Activated CD8-positive, alpha-beta T cell treated with anti-CD3 and anti-CD28 coated beads, Interleukin-2, amount 10 ng/mL, durations not matched to agents 7 days and 5 days (primary cell): ENCODE results near the gene PRIM1. TPM values are rescaled to one million over a fixed set of nuclear protein-coding genes. Genes with fewer than 3 reads are reported as not detected.

Experiments used
- ATAC-seq: fragments of 150-1000 bp; cut with Tn5 transposase; one replicate; pipeline ENCODE4 v1.10.0; 2021; ENCODE audit warnings: moderate library complexity
- CTCF ChIA-PET: fragments of 350-600 bp; sonication (Branson Sonifier 250); formaldehyde crosslinking; loops from one replicate; lab custom pipeline; 2021; ENCODE audit warnings: antibody characterized with exemption; lab: Charles Lee
- POLR2A ChIA-PET: fragments of 350-600 bp; sonication (Branson Sonifier 250); formaldehyde crosslinking; loops from one replicate; lab custom pipeline; 2021; ENCODE audit warnings: antibody characterized with exemption; lab: Charles Lee
- DNase-seq: peaks from one replicate; pipeline ENCODE4 v3.0.0-alpha.2; 2020
- H3K27ac Mint-ChIP-seq: one replicate; pipeline ENCODE4 v1.8.0; 2021; ENCODE audit warnings: mild to moderate bottlenecking, mixed read lengths
- H3K27me3 Mint-ChIP-seq: one replicate; pipeline ENCODE4 v1.8.0; 2021; ENCODE audit warnings: low read depth, mixed read lengths
- H3K36me3 Mint-ChIP-seq: one replicate; pipeline ENCODE4 v1.8.0; 2021; ENCODE audit warnings: low read depth, mixed read lengths
- H3K4me1 Mint-ChIP-seq: one replicate; pipeline ENCODE4 v1.8.0; 2021; ENCODE audit warnings: low read depth, mixed read lengths
- H3K4me3 Mint-ChIP-seq: one replicate; pipeline ENCODE4 v1.8.0; 2021; ENCODE audit warnings: mild to moderate bottlenecking, mixed read lengths
- H3K9me3 Mint-ChIP-seq: one replicate; pipeline ENCODE4 v1.8.0; 2022; ENCODE audit warnings: mixed read lengths; ENCODE audit not compliant: insufficient read depth
- total RNA-seq, 2 experiments: library from RNA; stranded (reverse); gene quantifications; one replicate each; pipeline ENCODE4 v1.2.3, GENCODE V29; 2021

PRIM1 gene
- total RNA-seq, 2 experiments from 2014 or later = 56.8 to 60.4 TPM

DNA sequence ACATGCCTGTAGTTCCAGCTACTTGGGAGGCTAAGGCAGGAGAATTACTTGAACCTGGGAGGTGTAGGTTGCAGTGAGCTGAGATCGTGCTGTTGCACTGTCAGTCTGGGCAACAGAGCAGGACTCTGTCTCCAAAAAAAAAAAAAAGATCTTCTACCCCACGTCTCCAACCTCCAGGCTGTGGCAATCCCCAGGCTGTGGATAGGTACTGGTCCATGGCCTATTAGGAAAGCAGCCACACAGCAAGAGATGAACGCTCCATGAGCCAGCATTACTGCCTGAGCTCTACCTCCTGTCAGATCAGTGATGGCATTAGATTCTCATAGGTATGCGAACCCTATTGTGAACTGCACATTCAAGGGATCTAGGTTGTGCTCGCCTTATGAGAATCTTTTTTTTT lies 58.0 kb downstream of the PRIM1 start:
- Mint-ChIP-seq H3K27me3 (peaks cover 2% of the 10 kb centered on the region), H3K36me3 (no peaks in the 10 kb centered on the region), H3K4me1 (peaks cover 9% of the 10 kb centered on the region), H3K27ac (no peak overlapping the region), H3K9me3 (no peaks in the 10 kb centered on the region), H3K4me3 (no peak overlapping the region)
- CTCF ChIA-PET = no interaction called here
- DNase-seq = no peak
- POLR2A ChIA-PET = interaction anchor here (0.6 kb wide), 1 partner anchor 33 kb away, joined by 3 read pairs; no protein-coding TSS in a partner anchor
- no peak for ATAC-seq

DNA sequence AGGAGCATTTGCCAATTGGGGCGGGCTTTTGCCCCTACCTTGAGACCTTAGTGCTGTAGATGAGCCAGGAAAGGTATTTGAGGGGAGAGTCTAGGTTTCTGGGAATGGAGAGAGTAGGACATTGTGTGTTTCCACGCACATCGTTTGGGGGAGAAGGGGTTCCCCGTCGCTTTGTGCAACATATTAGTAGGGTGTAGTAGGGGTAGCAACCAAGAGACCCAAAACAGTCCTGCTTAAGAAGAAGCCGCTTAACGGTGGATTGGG lies 63.3 kb downstream of the PRIM1 start:
- Mint-ChIP-seq H3K4me1 (peaks cover 17% of the 10 kb centered on the region), H3K9me3 (no peaks in the 10 kb centered on the region), H3K27ac (peak overlapping the region; percentile 99), H3K4me3 (peak overlapping the region; percentile 99), H3K27me3 (no peaks in the 10 kb centered on the region), H3K36me3 (peaks cover 35% of the 10 kb centered on the region)
- ATAC-seq (no peak), DNase-seq (no peak)
- CTCF ChIA-PET = interaction anchor here (1.0 to 3.3 kb wide), 10 partner anchors 10 to 423 kb away, joined by 3 to 19 read pairs (median 5); partner anchors contain the start of genes NACA and STAT6
- POLR2A ChIA-PET = interaction anchor here (0.7 to 8.2 kb wide), 17 partner anchors 9 to 423 kb away, joined by 3 to 119 read pairs (median 5); partner anchors contain the start of genes ATP5F1B, BAZ2A, NACA and NEMP1

DNA sequence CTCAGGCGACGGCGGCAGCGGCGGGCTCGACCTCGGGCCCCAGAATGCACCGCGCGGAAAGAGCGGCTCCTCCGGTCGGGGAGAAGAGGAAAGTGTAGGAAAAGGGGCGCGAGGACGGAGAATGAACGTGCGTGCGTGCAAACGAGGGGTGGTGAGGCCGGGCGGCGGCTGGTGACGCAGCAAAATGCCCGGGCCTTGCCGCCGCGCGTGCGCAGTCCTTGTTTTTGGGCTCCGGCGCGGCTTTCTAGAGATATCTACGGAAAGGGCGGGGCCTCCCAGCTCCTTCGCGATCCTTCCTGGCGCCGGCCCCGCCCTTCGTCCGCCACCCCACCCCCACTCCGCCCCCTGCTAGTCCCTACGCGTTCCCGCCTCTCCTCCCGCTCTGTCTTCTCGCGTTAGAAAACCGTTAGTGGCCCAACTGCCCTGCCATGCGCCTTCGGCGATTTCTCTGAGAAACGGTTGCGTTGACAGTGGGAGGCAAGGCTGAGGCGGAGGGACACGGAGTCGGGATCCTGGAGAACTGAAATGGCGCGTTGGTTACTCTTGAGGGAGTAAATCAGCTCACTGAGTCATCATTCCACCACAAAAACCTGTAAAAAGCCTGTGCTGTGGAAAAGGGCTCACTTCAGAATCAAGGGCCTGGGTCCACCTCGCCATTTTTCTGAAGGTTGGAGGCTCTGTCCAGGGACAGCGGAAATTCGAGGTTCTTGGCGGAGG lies 63.8 kb downstream of the PRIM1 start, which contains the start of gene PTGES3:
Gene PTGES3, minus strand, starts transcription at position 156 of the 717 bp plus-strand sequence. CDS start 285 bp downstream, outside the sequence.
- Mint-ChIP-seq H3K27ac (peak within 1 kb of the TSS; percentile 99), H3K27me3 (no peaks in the 10 kb centered on the region), H3K4me3 (peak within 1 kb of the TSS; percentile 99), H3K4me1 (peaks cover 17% of the 10 kb centered on the region), H3K9me3 (no peaks in the 10 kb centered on the region), H3K36me3 (peaks cover 36% of the 10 kb centered on the region)
- peak; percentile 76 for ATAC-seq
- POLR2A ChIA-PET = interaction anchor here (0.6 to 8.2 kb wide), 23 partner anchors 9 to 423 kb away, joined by 3 to 119 read pairs (median 4); partner anchors contain the start of genes ATP5F1B, BAZ2A, IL23A and NACA
- peak; percentile 99 for DNase-seq
- CTCF ChIA-PET = interaction anchor here (1.0 to 3.3 kb wide), 9 partner anchors 25 to 423 kb away, joined by 3 to 19 read pairs (median 5); partner anchors contain the start of genes NACA and STAT6

DNA sequence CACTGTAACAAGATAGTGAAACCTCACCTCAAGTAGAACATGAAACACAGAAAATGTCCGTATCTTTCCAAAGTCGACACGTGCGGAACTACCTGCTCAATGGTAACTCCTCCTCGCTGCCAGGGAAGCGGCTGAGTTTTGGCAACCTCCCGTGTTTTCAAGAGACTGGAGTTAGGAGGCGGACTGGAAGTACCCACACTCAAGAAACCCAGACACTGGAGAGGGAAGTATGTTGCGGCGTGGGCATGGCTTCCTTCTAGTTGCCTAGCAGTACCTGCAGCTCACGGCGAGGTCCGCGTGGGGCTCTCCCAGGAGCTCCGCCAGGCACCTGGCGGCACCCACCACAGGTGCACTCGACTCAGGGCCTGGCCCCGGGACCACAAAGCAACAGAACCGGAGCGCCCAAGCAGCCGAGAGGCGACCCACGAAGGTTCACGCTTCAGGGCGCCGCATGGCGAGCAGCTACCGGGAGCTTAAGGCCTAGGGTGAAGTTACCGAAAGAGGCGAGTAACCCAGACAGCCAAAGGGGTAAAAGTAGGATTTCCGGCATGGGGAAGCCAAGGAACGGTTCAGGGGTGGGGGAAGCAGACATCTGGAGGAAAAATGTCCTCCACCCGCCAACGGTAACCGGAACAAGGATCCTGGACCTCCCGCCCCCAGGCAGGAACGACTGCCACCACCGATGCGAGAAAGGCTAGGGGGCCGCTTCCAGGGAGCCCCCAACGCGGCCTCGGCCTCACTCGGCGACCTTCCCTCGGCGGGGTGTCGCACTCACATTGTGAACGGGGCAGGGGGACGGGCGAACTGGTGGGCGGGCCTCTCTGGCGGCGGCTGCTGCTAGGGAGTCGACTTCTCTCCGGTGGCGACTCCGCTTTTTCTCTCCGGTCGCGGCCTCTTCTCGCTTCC lies 64.6 kb downstream of the PRIM1 start:
- POLR2A ChIA-PET = interaction anchor here (0.6 to 8.2 kb wide), 20 partner anchors 11 to 423 kb away, joined by 3 to 119 read pairs (median 6); partner anchors contain the start of genes ATP5F1B, BAZ2A, IL23A and NACA
- H3K4me1 Mint-ChIP-seq = peaks cover 21% of the 10 kb centered on the region
- H3K9me3 Mint-ChIP-seq = no peaks in the 10 kb centered on the region
- peaks cover 43% of the 10 kb centered on the region for H3K36me3 Mint-ChIP-seq
- DNase-seq (peak; percentile 57), ATAC-seq (peak; percentile 48)
- H3K27ac Mint-ChIP-seq = peak overlapping the region; percentile 99
- H3K4me3 Mint-ChIP-seq = peak overlapping the region; percentile 99
- CTCF ChIA-PET = interaction anchor here (1.3 to 3.3 kb wide), 4 partner anchors 26 to 424 kb away, joined by 3 to 19 read pairs (median 9); partner anchors contain the start of gene STAT6
- no peaks in the 10 kb centered on the region for H3K27me3 Mint-ChIP-seq

DNA sequence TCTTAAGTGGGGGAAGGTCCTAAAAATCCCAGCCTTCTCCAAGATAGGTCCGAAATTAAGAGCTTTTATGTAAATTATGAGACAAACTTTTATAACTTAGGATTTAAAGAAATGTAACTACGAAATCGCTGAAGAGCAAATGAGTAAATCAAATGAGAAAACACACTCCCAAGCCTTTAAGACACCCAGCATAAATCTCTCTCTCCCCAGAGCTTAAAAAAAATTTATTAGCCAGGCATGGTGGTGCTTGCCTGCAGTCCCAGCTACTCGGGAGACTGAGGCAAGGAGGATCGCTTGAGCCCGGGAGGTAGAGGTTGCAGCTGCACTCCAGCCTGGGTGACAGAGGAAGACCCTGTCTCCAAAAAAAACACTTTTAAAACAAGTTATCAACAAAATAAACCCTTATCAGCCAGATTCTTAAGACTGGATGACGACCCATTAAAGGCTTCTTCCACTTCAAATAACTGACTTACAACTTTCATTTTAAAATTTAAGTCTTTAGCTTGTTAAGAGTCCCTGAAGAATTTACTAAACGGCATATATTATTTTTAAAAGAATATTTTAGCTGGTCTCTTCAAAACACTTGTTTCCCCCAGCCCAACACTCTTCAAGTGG lies 67.3 kb downstream of the PRIM1 start:
- H3K27me3 Mint-ChIP-seq = no peaks in the 10 kb centered on the region
- H3K27ac Mint-ChIP-seq = peak overlapping the region; percentile 99
- DNase-seq = no peak
- H3K4me3 Mint-ChIP-seq = peak overlapping the region; percentile 99
- peaks cover 56% of the 10 kb centered on the region for H3K36me3 Mint-ChIP-seq
- CTCF ChIA-PET = interaction anchor here (1.0 to 3.2 kb wide), 7 partner anchors 14 to 104 kb away, joined by 3 to 33 read pairs (median 6); partner anchors contain the start of gene NACA
- POLR2A ChIA-PET = interaction anchor here (0.6 to 8.2 kb wide), 10 partner anchors 33 to 755 kb away, joined by 3 to 119 read pairs (median 6); partner anchors contain the start of genes ATP5F1B, NACA and PRIM1
- no peaks in the 10 kb centered on the region for H3K9me3 Mint-ChIP-seq
- H3K4me1 Mint-ChIP-seq = peaks cover 36% of the 10 kb centered on the region
- ATAC-seq = no peak

DNA sequence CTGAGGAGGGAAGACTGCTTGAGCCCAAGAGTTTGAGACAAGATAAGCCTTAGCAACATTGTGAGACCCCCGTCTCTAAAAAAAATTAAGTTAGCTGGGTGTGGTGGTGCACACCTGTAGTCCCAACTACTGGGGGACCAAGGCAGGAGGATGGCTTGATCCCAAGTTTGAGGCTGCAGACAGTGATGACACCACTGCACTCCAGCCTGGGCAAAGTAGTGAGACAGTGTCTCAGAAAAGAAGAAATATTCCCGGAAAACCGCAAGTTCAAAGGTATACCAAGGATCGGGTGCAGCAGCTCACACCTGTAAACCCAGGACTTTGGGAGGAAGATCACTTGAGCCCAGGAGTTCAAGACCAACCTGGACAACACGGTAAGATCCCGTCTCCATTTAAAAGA lies 69.8 kb downstream of the PRIM1 start:
- ATAC-seq (no peak), DNase-seq (no peak)
- Mint-ChIP-seq H3K36me3 (peaks cover 65% of the 10 kb centered on the region), H3K4me3 (peak overlapping the region; percentile 19), H3K27me3 (no peaks in the 10 kb centered on the region), H3K4me1 (peaks cover 54% of the 10 kb centered on the region), H3K27ac (peak overlapping the region; percentile 66), H3K9me3 (no peaks in the 10 kb centered on the region)
- ChIA-PET POLR2A (interaction anchor here (1.4 kb wide), 1 partner anchor 37 kb away, joined by 4 read pairs; no protein-coding TSS in a partner anchor), CTCF (interaction anchor here (1.9 kb wide), 1 partner anchor 46 kb away, joined by 9 read pairs; no protein-coding TSS in a partner anchor)

Other genes with a start within 250 kb of the PRIM1 start
- gene RBMS2, start 230.5 kb downstream of the PRIM1 start, total RNA-seq = 1 to 10 TPM; 4.8 to 5.5 TPM
- 10 to 100 TPM; 92.2 to 96.0 TPM for gene BAZ2A, start 122.0 kb downstream of the PRIM1 start, total RNA-seq
- 100 to 1,000 TPM; 669 to 680 TPM for gene ATP5F1B, start 106.3 kb downstream of the PRIM1 start, total RNA-seq
- gene PTGES3, start 64.0 kb downstream of the PRIM1 start, total RNA-seq = 100 to 1,000 TPM; 273 to 290 TPM
- 100 to 1,000 TPM; 793 to 820 TPM for gene NACA, start 27.0 kb downstream of the PRIM1 start, total RNA-seq
- gene HSD17B6, start 11.0 kb upstream of the PRIM1 start, total RNA-seq = 1 to 10 TPM; 2.1 to 4.0 TPM
- gene SDR9C7, start 182.1 kb upstream of the PRIM1 start, total RNA-seq = not detected
- under 1 TPM; 0.18 to 0.37 TPM for gene RDH16, start 205.3 kb upstream of the PRIM1 start, total RNA-seq